MCF 10A (cell line): ENCODE measurements around the gene CD320. TPM values are rescaled to one million over a fixed set of nuclear protein-coding genes. Genes with fewer than 3 reads are reported as not detected.

Experiments used
- BruUV-seq: library from RNA; stranded (reverse); fragments of 400-500 nt; replicated peaks from 2 replicates; lab custom pipeline; 2021; lab: Mats Ljungman, UMichigan
- CTCF ChIA-PET: fragments of 300-600 bp; sonication (Branson Sonifier 250); formaldehyde crosslinking; extraction: SDS; loops from one replicate; lab custom pipeline; 2021; ENCODE audit warnings: antibody characterized with exemption, inconsistent platforms; lab: Yijun Ruan, JAX
- POLR2A ChIA-PET: fragments of 300-600, 350-650 bp; sonication (Branson Sonifier 250); formaldehyde crosslinking; extraction: SDS; loops from one replicate; lab custom pipeline; 2020; ENCODE audit warnings: antibody characterized with exemption, inconsistent platforms; lab: Yijun Ruan, JAX
- DNase-seq: peaks from one replicate; pipeline ENCODE4 v3.0.0-alpha.2; 2018; ENCODE audit not compliant: unreplicated experiment
- H3K27ac Mint-ChIP-seq: one replicate; pipeline ENCODE4 v1.8.0; 2022; ENCODE audit warnings: mild to moderate bottlenecking, low read depth, mixed read lengths; ENCODE audit not compliant: unreplicated experiment
- H3K27me3 Mint-ChIP-seq: one replicate; pipeline ENCODE4 v1.8.0; 2022; ENCODE audit warnings: mixed read lengths; ENCODE audit not compliant: insufficient read depth, unreplicated experiment
- H3K36me3 Mint-ChIP-seq: one replicate; pipeline ENCODE4 v1.8.0; 2022; ENCODE audit warnings: mild to moderate bottlenecking, moderate library complexity, mixed read lengths; ENCODE audit not compliant: insufficient read depth, unreplicated experiment
- H3K4me1 Mint-ChIP-seq: one replicate; pipeline ENCODE4 v1.8.0; 2022; ENCODE audit warnings: mixed read lengths; ENCODE audit not compliant: insufficient read depth, unreplicated experiment
- H3K4me3 Mint-ChIP-seq: one replicate; pipeline ENCODE4 v1.8.0; 2022; ENCODE audit warnings: mild to moderate bottlenecking, moderate library complexity, mixed read lengths; ENCODE audit not compliant: unreplicated experiment
- H3K9me3 Mint-ChIP-seq: one replicate; pipeline ENCODE4 v1.8.0; 2022; ENCODE audit warnings: mixed read lengths; ENCODE audit not compliant: unreplicated experiment
- CTCF ChIP-seq: fragments of 200-600 bp; IDR thresholded peaks from one replicate; pipeline ENCODE4 v1.8.0; 2022; ENCODE audit warnings: antibody characterized with exemption, mild to moderate bottlenecking; ENCODE audit not compliant: unreplicated experiment
- intact Hi-C: fragments of 100-400 bp; cut with micrococcal nuclease; formaldehyde crosslinking; loops from 2 replicates; pipeline ENCODE4 v1.14.1; 2022
- total RNA-seq: library from RNA; stranded (reverse); gene quantifications from 2 replicates; pipeline ENCODE4 v1.2.3, GENCODE V29; 2022

The CD320 gene
- total RNA-seq, 1 experiment from 2014 or later, result 68.8 TPM

DNA sequence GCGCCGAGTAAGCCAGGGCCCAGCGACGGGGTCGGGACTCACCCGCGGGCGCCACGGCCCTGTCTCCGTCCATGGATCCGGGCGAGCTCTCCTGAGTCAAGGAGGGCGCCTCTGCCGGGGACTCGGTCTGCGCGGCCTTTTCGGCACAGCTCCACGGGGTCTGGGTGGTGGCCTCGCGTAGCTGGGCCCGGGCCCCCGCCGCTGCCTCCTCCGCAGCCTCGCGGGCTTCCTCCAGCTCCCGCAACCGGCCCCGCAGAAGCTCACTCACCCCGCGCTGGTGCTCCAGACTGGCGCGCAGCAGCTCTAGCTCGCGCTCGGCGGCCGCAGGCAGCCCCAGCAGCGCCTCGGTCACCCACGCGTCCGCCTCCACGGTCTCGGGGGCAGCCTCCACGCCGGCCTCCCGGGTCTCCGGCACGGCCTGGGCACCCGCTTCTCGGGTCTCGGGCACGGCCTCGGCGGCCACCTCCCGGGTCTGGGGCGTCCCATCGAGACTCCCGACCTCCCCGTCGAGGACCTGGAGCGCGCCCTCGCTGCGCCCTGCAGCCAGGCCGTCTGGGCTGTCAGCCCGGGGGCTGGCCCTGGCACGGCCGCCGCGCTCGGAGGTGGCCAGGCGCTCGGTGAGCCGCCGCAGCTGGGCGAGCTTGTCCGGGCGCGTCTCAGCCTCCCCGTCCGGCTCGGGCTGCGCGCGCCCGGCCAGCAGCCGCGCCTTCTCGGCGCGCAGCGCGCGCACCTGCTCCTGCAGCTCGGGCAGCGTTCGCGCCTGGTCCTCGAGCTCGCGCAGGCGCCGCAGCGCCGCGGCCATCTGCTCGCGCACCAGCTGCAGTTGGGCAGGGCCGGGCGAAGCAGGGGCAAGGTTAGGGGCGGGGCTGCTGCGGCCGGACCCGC, 26.5 kb upstream of the CD320 start:
- intact Hi-C loops, result no loop called here

DNA sequence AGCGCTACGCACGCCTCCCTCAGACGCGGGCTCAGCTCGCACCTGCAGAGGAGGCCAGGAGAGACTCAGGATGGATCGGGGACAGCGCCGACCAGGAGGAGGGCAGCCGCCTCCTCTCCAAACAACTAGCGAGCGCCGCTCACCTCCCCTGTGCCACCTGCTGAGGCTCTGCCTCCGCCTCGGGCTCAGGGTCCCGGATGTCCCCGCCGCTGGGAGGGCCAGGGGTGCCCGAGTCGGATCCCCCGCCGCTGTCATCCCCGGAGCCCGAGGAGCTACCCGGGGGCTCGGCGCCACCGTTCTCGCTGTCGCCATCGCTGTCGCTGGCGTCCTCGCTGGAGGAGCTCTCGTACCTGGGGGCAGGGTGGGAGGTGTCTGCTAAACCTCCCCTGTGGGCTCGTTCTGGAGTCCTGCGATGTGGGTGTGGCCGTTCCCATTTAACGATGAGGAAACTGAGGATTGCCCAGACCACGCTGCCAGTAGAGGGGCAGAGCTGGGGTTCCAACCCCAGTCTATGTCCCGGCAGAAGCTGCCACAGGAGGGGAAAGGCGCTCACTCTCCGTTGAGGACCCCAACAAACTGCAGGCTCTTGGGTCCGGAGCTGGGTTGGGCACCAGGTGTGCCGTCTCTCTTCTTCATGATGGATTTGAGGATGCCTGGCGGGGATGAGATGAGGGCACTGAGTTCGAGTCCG, 25.8 kb upstream of the CD320 start:
- TF ChIP-seq CTCF, result no peak
- intact Hi-C loops, result no loop called here
- Mint-ChIP-seq H3K4me3 (no peak overlapping the region), H3K36me3 (no peaks in the 10 kb centered on the region), H3K27ac (no peak overlapping the region), H3K9me3 (no peaks in the 10 kb centered on the region), H3K27me3 (no peaks in the 10 kb centered on the region), H3K4me1 (no peaks in the 10 kb centered on the region)
- CTCF ChIA-PET, result interaction anchor here (0.7 to 2.3 kb wide), 5 partner anchors 9 to 175 kb away, joined by 3 to 12 read pairs (median 6); no protein-coding TSS in a partner anchor
- POLR2A ChIA-PET, result interaction anchor here (0.7 to 4.4 kb wide), 4 partner anchors 11 to 742 kb away, joined by 3 to 70 read pairs (median 4); partner anchors contain the start of genes HNRNPM, NDUFA7 and RPS28
- no peak for DNase-seq
- BruUV-seq, result no TSS peak

More for the DNA sequence above, 26.5 kb upstream of the CD320 start:
- no peak for TF ChIP-seq CTCF
- ChIA-PET POLR2A (interaction anchor here (0.6 to 4.4 kb wide), 12 partner anchors 9 to 741 kb away, joined by 3 to 70 read pairs (median 3); partner anchors contain the start of genes HNRNPM, NDUFA7, RAB11B and RPS28), CTCF (interaction anchor here (0.6 to 2.3 kb wide), 11 partner anchors 8 to 244 kb away, joined by 3 to 12 read pairs (median 5); partner anchors contain the start of gene ZNF414)
- Mint-ChIP-seq H3K4me1 (no peaks in the 10 kb centered on the region), H3K9me3 (no peaks in the 10 kb centered on the region), H3K27me3 (no peaks in the 10 kb centered on the region), H3K27ac (no peak overlapping the region), H3K36me3 (no peaks in the 10 kb centered on the region), H3K4me3 (peak overlapping the region; percentile 50)
- no TSS peak for BruUV-seq
- peak; percentile 71 for DNase-seq

DNA sequence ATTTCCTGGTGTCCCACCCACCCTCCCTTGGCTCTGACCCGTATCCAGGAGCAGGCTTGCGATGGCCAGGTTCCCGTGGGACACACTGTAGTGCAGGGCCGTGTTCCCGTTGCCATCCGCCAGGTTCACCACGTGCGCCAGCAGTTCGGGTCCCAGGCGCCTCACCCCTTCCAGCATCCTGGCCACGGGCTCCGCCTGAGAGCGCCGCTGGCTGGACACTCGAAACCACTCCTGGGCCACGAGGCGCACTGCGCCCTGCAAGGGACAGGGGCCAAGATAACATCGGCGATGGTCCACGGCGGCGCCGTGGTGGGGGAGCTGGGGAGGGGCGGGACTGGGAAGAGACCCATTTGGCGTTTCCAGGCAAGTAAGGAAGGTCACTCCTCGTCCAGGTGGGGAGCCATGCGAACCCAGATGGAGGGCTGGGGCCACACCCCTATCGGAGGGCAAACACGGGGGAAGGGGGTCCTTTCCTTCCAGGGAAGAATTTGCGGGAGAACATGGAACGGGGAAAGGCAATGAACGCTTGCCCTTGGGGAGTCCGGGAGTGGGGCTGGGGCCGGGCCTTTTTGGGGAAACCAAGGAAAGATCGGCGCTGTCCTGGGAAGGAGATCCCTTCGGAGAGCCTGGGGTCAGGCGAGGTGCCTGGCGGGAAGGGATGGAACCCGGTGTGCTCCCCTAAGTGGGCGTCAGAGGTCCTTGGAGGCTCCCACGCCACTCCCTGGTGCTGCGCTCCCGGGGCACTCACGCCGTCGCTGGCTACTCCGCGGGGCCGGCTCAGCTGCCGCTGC, 25.0 kb upstream of the CD320 start:
- TF ChIP-seq CTCF, result no peak
- H3K27ac Mint-ChIP-seq, result no peak overlapping the region
- DNase-seq, result no peak
- POLR2A ChIA-PET, result interaction anchor here (4.4 kb wide), 1 partner anchor 10 kb away, joined by 70 read pairs; the partner anchor contains the start of genes NDUFA7 and RPS28
- no peaks in the 10 kb centered on the region for H3K9me3 Mint-ChIP-seq
- no peaks in the 10 kb centered on the region for H3K4me1 Mint-ChIP-seq
- H3K36me3 Mint-ChIP-seq, result no peaks in the 10 kb centered on the region
- H3K27me3 Mint-ChIP-seq, result no peaks in the 10 kb centered on the region
- CTCF ChIA-PET, result interaction anchor here (0.9 to 2.3 kb wide), 4 partner anchors 8 to 174 kb away, joined by 3 to 12 read pairs (median 8); no protein-coding TSS in a partner anchor
- BruUV-seq, result no TSS peak
- no peak overlapping the region for H3K4me3 Mint-ChIP-seq
- intact Hi-C loops, result no loop called here
